ENCODE data around the gene AGBL4. TPM values are rescaled to one million over a fixed set of nuclear protein-coding genes. Genes with fewer than 3 reads are reported as not detected.

AGBL4 gene
- total RNA-seq, 1 donor from 2014 or later = 3.1 TPM

DNA sequence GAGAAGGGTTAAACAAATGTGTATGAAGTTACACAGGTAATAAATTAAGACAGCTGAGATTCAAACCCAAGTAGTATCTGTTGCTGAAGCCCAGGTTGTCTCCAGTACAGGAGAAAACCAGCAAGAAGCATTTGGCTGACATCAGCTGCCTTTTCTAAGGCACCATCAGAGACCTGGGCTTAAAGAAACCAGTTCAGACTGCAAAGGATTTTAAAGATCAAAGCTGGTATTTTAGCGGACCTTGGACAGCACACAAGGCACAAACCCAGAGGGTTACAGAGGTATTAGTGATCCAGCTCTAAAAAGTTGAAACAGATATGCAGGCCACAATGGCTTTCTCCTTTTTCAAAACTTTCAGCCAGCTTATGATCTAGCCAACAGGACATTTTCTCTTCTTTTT is 1270.5 kb downstream of the AGBL4 start:
- Mint-ChIP-seq H3K27ac (no peak overlapping the region), H3K36me3 (ENCODE audit: insufficient read depth) (peaks cover 19% of the 10 kb centered on the region), H3K9me3 (ENCODE audit: low read depth) (no peaks in the 10 kb centered on the region), H3K4me3 (ENCODE audit: low read depth) (no peak overlapping the region), H3K4me1 (ENCODE audit: low read depth) (peaks cover 7% of the 10 kb centered on the region), H3K27me3 (no peaks in the 10 kb centered on the region)
- DNase-seq (ENCODE audit: low spot score, unreplicated experiment) = no peak
- TF ChIP-seq CTCF (IDR thresholded peaks at IDR 0.05; ENCODE audit: unreplicated experiment) = no peak

- no peaks in the 10 kb centered on the region for H3K27me3 Mint-ChIP-seq
- H3K36me3 Mint-ChIP-seq (ENCODE audit: insufficient read depth) = peaks cover 21% of the 10 kb centered on the region
- H3K4me1 Mint-ChIP-seq (ENCODE audit: low read depth) = peaks cover 7% of the 10 kb centered on the region
Observed at GRCh38 chr1:48750109-48750508, 1273.6 kb downstream of the AGBL4 start.

DNA sequence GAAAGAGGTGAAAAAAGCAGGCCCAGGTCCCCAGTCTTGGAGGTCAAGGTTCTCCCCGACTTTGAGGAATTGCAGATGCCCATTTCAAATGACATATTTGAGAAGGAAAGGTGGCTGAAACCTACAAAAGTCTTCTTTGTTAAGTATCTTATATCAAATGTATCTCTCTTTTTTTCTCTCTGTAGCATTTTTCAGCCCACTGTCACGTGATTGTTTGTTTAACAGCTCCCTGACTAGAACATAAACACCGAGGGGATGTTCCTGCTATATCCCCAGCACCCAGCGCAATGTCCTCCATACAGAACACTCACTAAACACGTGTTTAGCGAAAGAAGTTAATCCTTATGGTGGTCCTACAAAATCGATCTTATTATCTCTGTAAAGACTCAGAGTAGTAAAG is 1274.7 kb downstream of the AGBL4 start:
- peaks cover 23% of the 10 kb centered on the region for H3K36me3 Mint-ChIP-seq (ENCODE audit: insufficient read depth)
- TF ChIP-seq CTCF (IDR thresholded peaks at IDR 0.05; ENCODE audit: unreplicated experiment) = no peak
- no peaks in the 10 kb centered on the region for H3K27me3 Mint-ChIP-seq
- no peak overlapping the region for H3K27ac Mint-ChIP-seq
- no peak for DNase-seq (ENCODE audit: low spot score, unreplicated experiment)
- H3K9me3 Mint-ChIP-seq (ENCODE audit: low read depth) = no peaks in the 10 kb centered on the region
- H3K4me1 Mint-ChIP-seq (ENCODE audit: low read depth) = peaks cover 18% of the 10 kb centered on the region
- no peak overlapping the region for H3K4me3 Mint-ChIP-seq (ENCODE audit: low read depth)

More at GRCh38 chr1:48750109-48750508, 1273.6 kb downstream of the AGBL4 start:
- Mint-ChIP-seq H3K4me3 (ENCODE audit: low read depth) (no peak overlapping the region), H3K27ac (peak overlapping the region; percentile 84), H3K9me3 (ENCODE audit: low read depth) (no peaks in the 10 kb centered on the region)
- no peak for DNase-seq (ENCODE audit: low spot score, unreplicated experiment)
- TF ChIP-seq CTCF (IDR thresholded peaks at IDR 0.05; ENCODE audit: unreplicated experiment) = no peak

DNA sequence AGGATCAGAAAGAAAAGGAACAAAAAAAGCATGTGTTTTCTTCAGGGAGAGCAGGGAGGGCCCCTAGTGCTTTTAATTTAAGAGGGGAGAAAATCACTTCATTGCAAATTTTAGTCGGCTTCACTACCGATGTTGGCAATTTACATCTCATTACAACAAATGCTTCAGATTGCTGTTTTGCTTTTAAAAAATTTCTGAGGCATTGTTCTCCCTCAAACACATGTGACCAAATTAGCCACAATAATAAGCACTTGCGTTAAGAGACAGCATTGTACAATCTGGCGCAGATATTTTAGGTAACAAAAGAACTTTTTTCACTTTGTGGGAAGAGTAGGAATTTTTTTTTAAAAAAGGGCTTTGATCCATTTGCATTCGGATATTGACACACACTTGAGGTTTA is 1276.8 kb downstream of the AGBL4 start:
- Mint-ChIP-seq H3K27me3 (no peaks in the 10 kb centered on the region), H3K36me3 (ENCODE audit: insufficient read depth) (peaks cover 31% of the 10 kb centered on the region), H3K4me1 (ENCODE audit: low read depth) (peaks cover 27% of the 10 kb centered on the region), H3K9me3 (ENCODE audit: low read depth) (no peaks in the 10 kb centered on the region), H3K27ac (no peak overlapping the region), H3K4me3 (ENCODE audit: low read depth) (no peak overlapping the region)
- no peak for DNase-seq (ENCODE audit: low spot score, unreplicated experiment)
- no peak for TF ChIP-seq CTCF (IDR thresholded peaks at IDR 0.05; ENCODE audit: unreplicated experiment)

DNA sequence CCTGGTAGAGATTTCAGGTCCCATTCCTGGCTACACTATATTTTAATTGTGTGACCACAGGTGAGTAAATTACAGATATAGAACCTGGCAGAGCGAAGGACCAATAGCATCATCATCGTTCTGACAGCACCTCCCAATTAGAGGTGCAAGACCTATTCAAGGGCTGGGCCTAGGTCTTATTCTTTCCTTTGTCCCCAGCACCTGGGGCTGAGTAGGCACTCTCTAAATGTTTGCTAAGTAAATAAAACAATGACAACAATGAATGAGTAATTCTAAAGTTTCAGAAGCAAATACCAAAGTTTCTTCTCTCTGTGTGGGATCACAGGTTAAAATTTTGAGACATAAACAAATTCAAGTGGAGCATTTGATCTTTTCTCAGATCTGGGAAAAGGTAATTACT is 1279.7 kb downstream of the AGBL4 start:
- Mint-ChIP-seq H3K4me1 (ENCODE audit: low read depth) (peaks cover 24% of the 10 kb centered on the region), H3K9me3 (ENCODE audit: low read depth) (no peaks in the 10 kb centered on the region), H3K27me3 (no peaks in the 10 kb centered on the region), H3K36me3 (ENCODE audit: insufficient read depth) (peaks cover 36% of the 10 kb centered on the region), H3K27ac (peak overlapping the region; percentile 90), H3K4me3 (ENCODE audit: low read depth) (no peak overlapping the region)
- TF ChIP-seq CTCF (IDR thresholded peaks at IDR 0.05; ENCODE audit: unreplicated experiment) = no peak
- DNase-seq (ENCODE audit: low spot score, unreplicated experiment) = no peak
